Gastroesophageal sphincter (tissue), 4 donors: Measurements from ENCODE around the gene BMP2K. TPM values are rescaled to one million over a fixed set of nuclear protein-coding genes. Genes with fewer than 3 reads are reported as not detected.
"Not testable (repeated sequence)": the region's sequence is repeated elsewhere in the genome, so short reads cannot be mapped to it uniquely, and the experiment has no call there.

ENCODE experiments used
- ATAC-seq: fragments of 150-250 bp; one replicate; pipeline ENCODE4 v1.9.1; 2016; ENCODE audit warnings: mild to moderate bottlenecking, moderate library complexity
- H3K27ac ChIP-seq, 4 donors: fragments of 200-600 bp; sonication (generic) in 3 of 4; 1 replicate in 3 of 4; 2 replicates in 1 of 4; pipeline ENCODE4 v1.5.1; 2016 to 2019
- H3K27me3 ChIP-seq: fragments of 200-600 bp; sonication (generic); one replicate; pipeline ENCODE4 v1.5.1; 2019
- H3K36me3 ChIP-seq, 2 donors: fragments of 200-600 bp; sonication (generic); one replicate each; pipeline ENCODE4 v1.5.1; 2019; ENCODE audit warnings: control low read depth in 1 of 2
- H3K4me1 ChIP-seq, 3 donors: fragments of 200-600 bp; sonication (generic); 1 replicate in 2 of 3; 2 replicates in 1 of 3; pipeline ENCODE4 v1.5.1; 2016 to 2019; ENCODE audit warnings: control low read depth in 2 of 3
- H3K4me3 ChIP-seq, 2 donors: fragments of 200-600 bp; sonication (generic); one replicate each; pipeline ENCODE4 v1.5.1; 2019; ENCODE audit warnings: mild to moderate bottlenecking in 1 of 2, moderate library complexity in 1 of 2
- H3K9me3 ChIP-seq, 3 donors: fragments of 200-600 bp; sonication (generic); one replicate each; pipeline ENCODE4 v1.5.1; 2017 to 2019; ENCODE audit warnings: control low read depth in 2 of 3
- EP300 ChIP-seq: sonication (generic); formaldehyde crosslinking; IDR thresholded peaks from one replicate; pipeline ENCODE4 v1.6.1; 2017; ENCODE audit warnings: antibody characterized with exemption, mild to moderate bottlenecking
- POLR2A ChIP-seq, 2 donors: fragments of 450-650 bp; IDR thresholded peaks; one replicate each; pipeline ENCODE4 v1.6.1; 2017; ENCODE audit warnings: antibody characterized with exemption in 2 of 2, mild to moderate bottlenecking in 2 of 2, moderate library complexity in 1 of 2
- POLR2AphosphoS5 ChIP-seq: sonication (generic); formaldehyde crosslinking; IDR thresholded peaks from one replicate; pipeline ENCODE4 v1.6.1; 2017; ENCODE audit warnings: antibody characterized with exemption
- WGBS, 2 donors: methylation state at CpG; one replicate each; pipeline ENCODE4 v1.1.5; 2018; ENCODE audit warnings: low coverage in 1 of 2; 5-methylcytosine and 5-hydroxymethylcytosine counted together
- total RNA-seq, 4 donors: library from RNA; depleted of rRNA; stranded (reverse); fragments of >200 nt; gene quantifications; one replicate each; pipeline ENCODE4 v1.1.0, GENCODE V29; 2016
- TF ChIP-seq, protein P1 (sequence below), 4 experiments: fragments of 200-600 bp in 2 of 4; fragments of 450-650 bp in 2 of 4; sonication (generic) in 1 of 4; IDR thresholded peaks; one replicate each; pipeline ENCODE4 v1.5.1; 2017 to 2019; ENCODE audit warnings: antibody characterized with exemption in 4 of 4, mild to moderate bottlenecking in 2 of 4, moderate library complexity in 2 of 4

BMP2K gene
- total RNA-seq, 4 donors from 2014 or later = 44.6 to 70.5 (median 48.7) TPM

DNA sequence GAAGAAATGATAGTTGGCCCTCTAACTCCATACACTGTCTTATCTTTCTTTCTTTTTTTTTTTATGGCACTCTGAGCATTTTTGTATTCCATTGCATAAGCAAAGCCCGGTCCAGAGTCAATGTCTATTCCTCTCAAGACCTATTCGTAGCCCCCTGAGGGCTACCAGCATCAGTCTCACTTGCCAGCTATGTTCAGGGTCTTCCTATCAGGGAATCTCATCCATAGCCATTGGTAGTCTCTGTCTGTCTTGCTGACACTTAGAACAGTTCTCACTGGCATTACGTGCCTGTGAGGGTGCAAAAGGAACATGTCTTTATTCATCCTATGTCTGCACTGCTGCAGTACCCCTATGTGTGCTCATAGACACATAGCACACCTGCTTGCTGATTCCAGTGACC is 51.0 kb downstream of the BMP2K start:
- Histone ChIP-seq H3K4me3 (no peak overlapping the region), H3K36me3 (peaks cover 6 to 37% of the 10 kb centered on the region in 2 donors), H3K27me3 (no peaks in the 10 kb centered on the region), H3K9me3 (no peaks in the 10 kb centered on the region), H3K4me1 (no peaks in the 10 kb centered on the region), H3K27ac (no peak overlapping the region)
- TF ChIP-seq EP300 (no peak), POLR2AphosphoS5 (no peak), POLR2A (IDR thresholded peaks at IDR 0.05) (no peak)
- TF ChIP-seq, protein P1, sequence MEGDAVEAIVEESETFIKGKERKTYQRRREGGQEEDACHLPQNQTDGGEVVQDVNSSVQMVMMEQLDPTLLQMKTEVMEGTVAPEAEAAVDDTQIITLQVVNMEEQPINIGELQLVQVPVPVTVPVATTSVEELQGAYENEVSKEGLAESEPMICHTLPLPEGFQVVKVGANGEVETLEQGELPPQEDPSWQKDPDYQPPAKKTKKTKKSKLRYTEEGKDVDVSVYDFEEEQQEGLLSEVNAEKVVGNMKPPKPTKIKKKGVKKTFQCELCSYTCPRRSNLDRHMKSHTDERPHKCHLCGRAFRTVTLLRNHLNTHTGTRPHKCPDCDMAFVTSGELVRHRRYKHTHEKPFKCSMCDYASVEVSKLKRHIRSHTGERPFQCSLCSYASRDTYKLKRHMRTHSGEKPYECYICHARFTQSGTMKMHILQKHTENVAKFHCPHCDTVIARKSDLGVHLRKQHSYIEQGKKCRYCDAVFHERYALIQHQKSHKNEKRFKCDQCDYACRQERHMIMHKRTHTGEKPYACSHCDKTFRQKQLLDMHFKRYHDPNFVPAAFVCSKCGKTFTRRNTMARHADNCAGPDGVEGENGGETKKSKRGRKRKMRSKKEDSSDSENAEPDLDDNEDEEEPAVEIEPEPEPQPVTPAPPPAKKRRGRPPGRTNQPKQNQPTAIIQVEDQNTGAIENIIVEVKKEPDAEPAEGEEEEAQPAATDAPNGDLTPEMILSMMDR (IDR thresholded peaks at IDR 0.05) = no peak
- no peak for ATAC-seq
- WGBS, 2 donors = 100% methylated on average over 3 of the region's 3 CpGs; no CpG with 5 or more reads in 1 of the 2 donors

DNA sequence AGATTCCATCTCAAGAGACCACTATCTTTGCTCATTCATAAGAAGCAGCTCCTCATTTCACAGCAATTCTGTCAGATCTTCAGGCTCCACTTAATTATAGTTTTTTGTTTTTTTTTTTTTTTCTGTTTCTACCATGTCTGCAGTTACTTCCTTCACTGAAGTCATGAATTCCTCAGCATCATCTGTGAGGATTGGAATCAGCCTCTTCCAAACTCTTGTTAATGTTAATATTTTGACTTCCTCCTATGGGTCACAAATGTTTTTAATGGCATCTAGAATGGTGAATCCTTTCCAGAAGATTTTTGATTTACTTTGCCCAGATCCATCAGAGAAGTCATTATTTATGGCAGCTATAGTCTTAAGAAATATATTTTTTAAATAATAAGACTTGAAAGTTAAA is 53.1 kb downstream of the BMP2K start:
- no peaks in the 10 kb centered on the region for H3K4me1 ChIP-seq
- no peaks in the 10 kb centered on the region for H3K9me3 ChIP-seq
- no peak overlapping the region for H3K27ac ChIP-seq
- ATAC-seq = no peak
- H3K27me3 ChIP-seq = no peaks in the 10 kb centered on the region
- TF ChIP-seq, protein P1 (IDR thresholded peaks at IDR 0.05) = no peak
- TF ChIP-seq EP300 = no peak
- TF ChIP-seq POLR2AphosphoS5 = no peak
- no peak for TF ChIP-seq POLR2A (IDR thresholded peaks at IDR 0.05)
- peaks cover 6 to 42% of the 10 kb centered on the region in 2 donors for H3K36me3 ChIP-seq
- H3K4me3 ChIP-seq = no peak overlapping the region

GRCh38 chr4:78839676-78840075 is 63.5 kb downstream of the BMP2K start:
- H3K4me1 ChIP-seq, H3K27me3 ChIP-seq, ATAC-seq, H3K4me3 ChIP-seq, H3K9me3 ChIP-seq, H3K27ac ChIP-seq: not testable (repeated sequence)
- 81% methylated on average over 3 of the region's 3 CpGs; no CpG with 5 or more reads in 1 of the 2 donors for WGBS, 2 donors
- peaks cover 0 to 17% of the 10 kb centered on the region in 2 donors for H3K36me3 ChIP-seq

- 90 to 100% methylated on average over 3 to 4 of the region's 4 CpGs for WGBS, 2 donors
- not testable (repeated sequence) for ATAC-seq, H3K27me3 ChIP-seq, H3K4me3 ChIP-seq, H3K9me3 ChIP-seq, H3K27ac ChIP-seq, H3K4me1 ChIP-seq
- H3K36me3 ChIP-seq = peaks cover 0 to 17% of the 10 kb centered on the region in 2 donors
These were observed 64.1 kb downstream of the BMP2K start for GRCh38 chr4:78840286-78840685.

DNA sequence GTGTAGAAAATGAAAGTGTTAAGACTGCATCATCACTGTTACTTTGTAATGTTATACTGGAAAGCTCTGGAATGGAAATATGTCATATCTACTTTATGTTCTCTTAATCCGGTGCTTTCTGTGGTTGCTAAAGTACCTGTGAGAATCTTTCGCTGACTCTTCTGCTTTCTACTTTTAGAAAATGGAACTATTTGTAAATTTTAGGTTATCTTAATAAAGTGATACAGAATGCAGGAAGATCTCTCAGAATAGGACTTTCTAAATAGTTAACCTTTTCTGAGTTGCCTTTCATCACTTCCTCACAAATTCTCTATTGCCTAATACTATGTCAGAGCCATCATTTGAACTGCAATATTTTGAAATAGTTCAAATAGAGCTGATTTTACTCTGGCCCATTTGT is 69.3 kb downstream of the BMP2K start:
- WGBS, 2 donors = 80 to 84% methylated on average over 2 of the region's 2 CpGs
- H3K27me3 ChIP-seq = no peaks in the 10 kb centered on the region
- peaks cover 0 to 4% of the 10 kb centered on the region in 2 donors for H3K36me3 ChIP-seq
- ATAC-seq = no peak
- H3K9me3 ChIP-seq = no peaks in the 10 kb centered on the region
- TF ChIP-seq POLR2A (IDR thresholded peaks at IDR 0.05) = no peak
- no peak for TF ChIP-seq POLR2AphosphoS5
- H3K27ac ChIP-seq = no peak overlapping the region
- no peak overlapping the region for H3K4me3 ChIP-seq
- no peaks in the 10 kb centered on the region for H3K4me1 ChIP-seq

GRCh38 chr4:78846258-78846657 is 70.1 kb downstream of the BMP2K start:
- Histone ChIP-seq H3K27ac (no peak overlapping the region), H3K27me3 (no peaks in the 10 kb centered on the region), H3K4me1 (no peaks in the 10 kb centered on the region), H3K9me3 (no peaks in the 10 kb centered on the region), H3K4me3 (no peak overlapping the region), H3K36me3 (peaks cover 0 to 9% of the 10 kb centered on the region in 2 donors)
- ATAC-seq = no peak
- TF ChIP-seq POLR2A (IDR thresholded peaks at IDR 0.05) = no peak
- TF ChIP-seq POLR2AphosphoS5 = no peak
- TF ChIP-seq EP300 = no peak
- TF ChIP-seq, protein P1 (IDR thresholded peaks at IDR 0.05) = no peak

DNA sequence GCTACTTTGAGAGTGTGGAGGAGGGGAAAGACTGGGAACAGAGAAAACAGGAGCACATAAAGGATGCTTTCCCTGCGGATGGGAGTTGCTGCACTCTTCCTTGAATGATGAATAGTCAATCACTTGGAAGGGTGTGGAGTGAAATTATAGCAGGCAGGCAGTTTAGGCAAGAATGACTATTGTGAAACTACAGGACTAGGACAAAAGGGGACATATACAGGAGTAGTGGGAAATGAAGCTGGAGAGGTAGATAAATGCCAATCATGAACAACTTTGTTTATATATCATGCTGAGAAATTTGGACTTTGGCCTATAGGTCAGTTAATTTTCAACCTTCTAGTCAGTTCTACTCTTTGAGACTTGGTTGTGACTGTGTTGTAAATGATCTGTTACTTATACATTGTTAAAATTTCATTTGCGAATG is 86.2 kb downstream of the BMP2K start:
- Histone ChIP-seq H3K4me1 (peaks cover 0 to 7% (median 0%) of the 10 kb centered on the region in 3 donors), H3K9me3 (no peaks in the 10 kb centered on the region), H3K27ac (no peak overlapping the region), H3K4me3 (no peak overlapping the region), H3K27me3 (no peaks in the 10 kb centered on the region), H3K36me3 (peaks cover 0 to 27% of the 10 kb centered on the region in 2 donors)
- 88 to 92% methylated on average over 1 to 2 of the region's 2 CpGs for WGBS, 2 donors
- ATAC-seq = no peak
- TF ChIP-seq, protein P1 (IDR thresholded peaks at IDR 0.05) = no peak
- no peak for TF ChIP-seq POLR2AphosphoS5
- no peak for TF ChIP-seq EP300
- TF ChIP-seq POLR2A (IDR thresholded peaks at IDR 0.05) = no peak
